Right kidney (tissue), 1 donor: Measurements from ENCODE around the gene ADGRA1.

Source experiments
- DNase-seq: peaks from one replicate; pipeline ENCODE4 v3.0.0-alpha.2; 2016

ADGRA1 gene

DNA sequence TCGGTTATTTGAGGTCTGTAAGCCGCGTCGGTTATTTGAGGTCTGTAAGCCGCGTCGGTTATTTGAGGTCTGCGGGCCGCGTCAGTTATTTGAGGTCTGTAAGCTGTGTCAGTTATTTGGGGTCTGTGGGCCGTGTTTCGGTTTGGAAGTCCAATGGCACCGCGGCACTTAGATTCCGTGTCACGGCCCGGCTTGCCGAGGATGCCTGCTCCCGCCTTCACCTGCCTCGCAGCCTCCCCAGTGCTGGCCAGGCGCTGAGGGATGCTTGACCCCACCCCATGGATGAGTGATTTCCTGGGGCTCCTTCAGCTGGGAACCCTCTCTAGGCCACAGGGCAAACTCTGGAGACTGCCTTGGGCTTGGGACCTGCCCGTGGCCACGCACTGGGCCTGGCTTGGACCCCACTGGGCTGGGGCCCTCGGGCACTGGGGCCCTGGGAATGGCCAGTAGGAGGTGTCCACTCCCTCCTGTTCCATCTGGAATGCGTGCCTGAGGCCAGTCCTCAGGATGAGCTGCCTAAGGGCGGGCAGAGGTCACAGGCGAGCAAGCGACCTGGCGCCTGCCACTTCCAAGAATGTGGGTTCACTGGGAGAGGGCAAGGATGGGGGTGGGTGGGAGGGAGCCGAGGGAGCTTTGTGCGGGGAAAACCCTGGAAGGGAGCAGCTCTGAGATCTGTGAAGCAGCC lies 25.6 kb downstream of the ADGRA1 start:
- DNase-seq = no peak

DNA sequence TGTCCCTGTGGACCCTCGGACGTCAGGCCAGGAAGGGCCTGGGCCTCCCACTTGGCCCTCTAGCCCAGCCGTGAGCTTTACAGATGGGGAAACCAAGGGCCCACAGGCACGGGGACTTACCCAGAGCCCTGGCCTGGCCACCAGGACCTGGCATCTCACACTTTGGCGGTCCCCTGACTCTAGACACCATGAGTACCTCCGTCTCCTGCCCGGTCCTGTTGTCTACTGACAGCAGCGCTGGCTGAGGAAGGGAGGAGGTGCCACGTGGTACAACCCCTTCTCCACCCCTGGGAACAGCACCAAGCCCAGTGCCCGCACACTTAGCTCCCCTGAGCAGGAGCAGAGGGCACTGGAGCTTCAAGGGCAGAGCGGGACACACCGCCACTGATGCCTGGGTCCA lies 26.1 kb downstream of the ADGRA1 start:
- DNase-seq = no peak

DNA sequence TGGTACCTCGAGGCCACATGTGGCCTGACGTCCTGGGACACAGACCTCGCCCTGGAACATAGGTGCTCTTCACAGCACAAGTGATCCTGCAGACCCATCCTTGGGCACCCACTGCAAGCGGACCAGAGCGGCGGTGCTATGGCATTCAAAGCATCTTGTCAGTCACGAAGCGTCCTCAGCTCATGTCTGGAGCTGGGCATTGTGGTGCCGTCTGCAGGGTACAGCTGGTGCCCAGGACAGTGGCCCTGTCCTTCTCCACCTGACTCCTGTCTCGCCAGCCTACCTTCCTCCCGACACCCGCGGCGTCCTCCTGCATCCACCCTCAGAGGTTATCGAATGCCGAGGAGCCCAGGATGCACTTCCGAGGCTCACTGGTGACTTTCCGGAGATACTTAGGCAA lies 26.5 kb downstream of the ADGRA1 start:
- DNase-seq = no peak

DNA sequence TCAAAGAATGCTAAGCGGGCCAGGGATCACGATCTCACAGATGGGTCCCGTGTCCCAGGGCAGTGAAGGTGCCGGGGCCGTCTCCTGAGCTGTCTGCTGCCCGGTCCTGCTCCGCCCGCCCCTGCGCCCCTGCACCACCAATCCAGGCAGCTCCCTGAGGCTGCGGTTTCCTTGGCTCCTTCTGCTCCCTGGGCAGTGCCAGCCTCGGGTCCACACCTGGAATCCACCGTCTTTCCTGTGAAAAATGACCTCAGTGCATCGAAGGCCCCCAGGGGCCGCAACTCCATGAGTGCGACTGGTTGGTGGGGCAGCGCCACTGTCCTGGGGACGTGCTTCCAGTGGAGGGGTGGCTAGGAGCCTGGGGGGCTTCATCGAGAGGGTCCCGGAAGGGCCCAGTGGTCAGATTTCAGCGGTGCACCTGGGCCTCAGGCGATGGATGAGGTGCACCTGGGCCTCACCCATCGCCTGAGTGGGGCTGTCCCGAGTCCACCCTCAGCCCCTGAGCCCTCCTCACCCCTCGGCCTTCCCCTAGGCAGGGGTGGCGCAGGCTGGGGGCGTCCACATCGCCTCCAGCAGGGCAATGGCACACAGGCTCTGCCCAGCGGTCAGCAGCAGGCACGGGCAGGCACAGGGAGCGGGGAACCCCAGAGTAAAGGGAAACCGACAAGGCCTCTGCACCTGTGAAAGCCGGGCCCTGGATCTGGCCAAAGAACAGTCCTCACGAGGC lies 27.2 kb downstream of the ADGRA1 start:
- DNase-seq = no peak

DNA sequence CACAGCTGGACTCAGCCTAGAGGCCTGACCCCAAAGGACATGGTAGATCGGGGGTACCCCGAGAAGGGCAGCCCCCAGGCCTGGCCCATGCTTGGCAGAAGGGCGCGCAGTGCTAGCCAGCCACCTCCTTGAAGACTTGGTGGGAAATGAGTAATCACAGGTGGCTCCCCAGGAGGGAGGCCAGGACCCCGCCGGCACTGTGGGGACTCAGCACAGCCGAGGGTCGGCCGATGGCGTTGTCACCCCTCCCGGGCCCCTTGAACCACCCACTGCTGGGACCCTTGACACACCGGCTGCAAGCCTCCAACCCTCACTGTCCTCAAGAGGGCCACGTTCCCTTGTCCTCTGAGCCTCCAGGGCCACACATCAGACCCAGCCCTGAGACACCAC lies 27.7 kb downstream of the ADGRA1 start:
- DNase-seq = no peak

DNA sequence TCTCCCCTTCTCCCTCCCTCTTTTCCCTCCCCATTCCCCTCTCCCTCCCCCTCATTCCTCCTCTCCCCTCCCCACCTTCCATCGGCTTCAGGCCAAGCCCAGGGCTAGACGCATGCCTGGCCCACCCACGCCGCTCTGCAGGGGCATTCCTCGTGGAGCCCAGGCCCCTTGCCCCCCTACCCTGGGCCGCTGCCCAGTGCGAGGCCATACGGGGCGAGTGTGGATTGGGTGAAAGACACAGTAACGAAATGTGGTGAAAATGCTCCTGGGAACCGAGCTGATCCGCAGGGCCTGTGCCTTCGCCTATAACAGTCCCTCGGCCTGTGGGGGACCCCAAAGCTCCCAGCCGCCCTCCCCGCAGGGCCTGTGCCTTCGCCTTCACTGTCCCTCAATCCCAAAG lies 28.3 kb downstream of the ADGRA1 start:
- no peak for DNase-seq

DNA sequence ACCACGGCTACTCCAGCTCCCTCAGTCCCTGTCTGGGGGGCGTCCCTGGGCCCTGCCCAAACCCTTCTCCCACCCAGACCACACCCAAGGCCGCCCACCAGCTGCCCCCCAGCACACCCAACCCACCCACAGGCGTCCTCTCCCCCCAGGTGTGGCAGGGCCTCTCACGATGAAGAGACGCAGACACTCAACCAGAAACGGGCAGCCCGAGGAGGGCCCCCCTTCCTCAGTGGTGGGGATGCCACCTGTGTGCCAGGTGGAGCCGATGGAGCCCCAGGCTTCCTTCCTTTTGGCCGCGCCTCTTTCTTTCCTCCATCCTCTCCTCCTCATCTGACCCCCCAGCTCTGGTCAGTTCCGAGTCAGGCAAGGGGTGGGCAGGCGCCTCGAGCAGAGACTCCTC lies 28.7 kb downstream of the ADGRA1 start:
- DNase-seq = no peak

DNA sequence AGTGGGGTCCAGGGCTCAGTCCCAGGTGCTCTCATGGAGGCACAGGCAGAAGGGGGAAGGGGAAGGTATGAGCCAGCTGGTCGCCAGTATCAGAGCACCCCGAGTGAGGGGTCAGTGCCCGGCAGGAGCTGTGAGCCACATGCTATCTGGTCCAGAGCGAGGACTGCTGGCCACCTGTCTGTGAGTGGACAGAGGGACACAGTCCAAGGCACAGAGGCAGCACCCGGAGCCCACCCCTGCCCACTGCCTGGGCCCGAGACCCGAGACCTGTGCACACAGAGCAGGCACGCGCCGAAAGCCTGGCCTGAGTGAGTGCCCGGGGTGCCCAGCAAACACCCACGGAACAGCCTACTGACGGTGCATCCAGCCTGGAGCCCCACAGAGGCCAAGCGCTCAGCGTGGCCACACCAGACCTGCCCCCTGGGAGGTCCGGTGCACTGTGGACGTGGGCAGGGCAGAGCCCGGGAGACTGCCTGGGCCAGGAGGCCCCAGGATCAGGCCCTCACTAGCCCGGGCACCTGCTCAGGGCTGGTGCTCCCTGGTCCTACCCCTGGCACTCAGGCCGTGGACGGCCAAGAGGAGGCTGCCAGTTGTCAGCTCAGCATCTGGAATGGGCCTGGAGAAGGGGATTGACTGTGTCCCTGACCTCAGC lies 29.4 kb downstream of the ADGRA1 start:
- no peak for DNase-seq

DNA sequence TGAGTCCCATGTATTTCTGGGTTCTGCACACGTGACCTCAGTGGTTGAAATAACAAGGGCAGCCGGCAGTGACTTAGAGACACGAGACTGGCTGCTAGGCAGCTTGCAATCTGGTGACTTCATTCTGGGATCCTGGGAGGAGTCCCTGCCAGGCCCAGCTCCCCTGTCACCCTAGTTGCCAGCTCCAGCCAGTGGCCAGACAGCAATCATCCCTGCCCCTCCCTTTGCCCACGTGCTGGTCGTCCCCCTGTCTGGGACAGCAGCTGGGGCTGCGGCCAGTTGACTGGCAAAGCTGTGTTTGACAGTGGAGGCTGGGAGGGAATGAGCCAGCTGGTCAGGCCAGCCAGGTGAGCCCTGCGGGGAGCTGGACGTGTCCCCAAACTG lies 30.0 kb downstream of the ADGRA1 start:
- DNase-seq = no peak

DNA sequence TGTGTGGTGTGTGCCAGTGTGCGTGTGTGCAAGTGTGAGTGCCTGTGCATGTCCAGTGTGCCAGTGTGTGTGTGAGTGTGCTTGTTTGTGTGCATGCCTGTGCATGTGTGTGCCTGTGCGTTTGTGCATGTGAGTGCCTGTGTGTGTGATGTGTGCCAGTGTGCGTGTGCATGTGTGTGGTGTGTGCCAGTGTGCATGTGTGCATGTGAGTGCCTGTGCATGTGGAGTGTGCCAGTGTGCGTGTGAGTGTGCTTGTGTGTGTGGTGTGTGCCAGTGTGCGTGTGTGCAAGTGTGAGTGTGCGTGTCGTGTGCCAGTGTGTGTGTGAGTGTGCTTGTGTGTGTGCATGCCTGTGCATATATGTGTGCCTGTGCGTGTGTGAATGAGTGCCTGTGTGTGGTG lies 33.8 kb downstream of the ADGRA1 start:
- DNase-seq = no peak

DNA sequence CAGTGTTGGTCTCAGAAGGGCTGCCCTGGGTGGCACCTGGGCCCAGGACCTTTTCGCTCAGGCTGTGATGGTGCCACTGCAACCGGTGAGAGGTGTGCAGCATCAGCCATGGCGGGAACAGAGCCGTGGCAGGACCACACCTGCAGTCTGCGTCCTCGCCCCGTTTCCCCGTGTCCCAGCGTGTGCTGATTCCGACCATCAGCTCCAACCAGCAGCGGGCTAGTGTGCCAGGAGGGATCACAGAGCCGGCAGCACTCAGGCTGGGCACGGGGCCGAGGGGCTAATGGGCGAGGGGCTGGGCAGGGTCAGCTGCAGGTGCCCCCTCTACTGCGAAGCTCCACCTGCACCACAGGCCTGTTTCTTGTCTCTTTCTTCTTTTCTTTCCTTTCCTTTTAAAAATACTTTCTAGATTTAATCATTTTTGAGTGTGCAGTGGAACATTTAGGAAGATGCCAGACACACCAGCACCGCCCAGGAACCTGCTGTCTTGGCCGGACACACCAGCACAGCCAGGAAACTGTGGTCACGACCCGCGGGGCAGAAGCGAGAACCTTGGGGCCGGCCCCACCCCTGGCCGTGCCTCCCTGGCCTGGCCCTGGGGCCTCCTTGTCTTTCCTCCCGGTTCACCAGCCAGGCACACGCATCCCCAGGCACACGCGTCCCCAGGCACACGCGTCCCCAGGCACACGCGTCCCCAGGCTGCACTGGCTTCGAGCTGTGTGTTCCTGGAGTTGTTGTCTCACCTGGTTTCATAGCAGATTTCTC lies 34.6 kb downstream of the ADGRA1 start:
- no peak for DNase-seq

DNA sequence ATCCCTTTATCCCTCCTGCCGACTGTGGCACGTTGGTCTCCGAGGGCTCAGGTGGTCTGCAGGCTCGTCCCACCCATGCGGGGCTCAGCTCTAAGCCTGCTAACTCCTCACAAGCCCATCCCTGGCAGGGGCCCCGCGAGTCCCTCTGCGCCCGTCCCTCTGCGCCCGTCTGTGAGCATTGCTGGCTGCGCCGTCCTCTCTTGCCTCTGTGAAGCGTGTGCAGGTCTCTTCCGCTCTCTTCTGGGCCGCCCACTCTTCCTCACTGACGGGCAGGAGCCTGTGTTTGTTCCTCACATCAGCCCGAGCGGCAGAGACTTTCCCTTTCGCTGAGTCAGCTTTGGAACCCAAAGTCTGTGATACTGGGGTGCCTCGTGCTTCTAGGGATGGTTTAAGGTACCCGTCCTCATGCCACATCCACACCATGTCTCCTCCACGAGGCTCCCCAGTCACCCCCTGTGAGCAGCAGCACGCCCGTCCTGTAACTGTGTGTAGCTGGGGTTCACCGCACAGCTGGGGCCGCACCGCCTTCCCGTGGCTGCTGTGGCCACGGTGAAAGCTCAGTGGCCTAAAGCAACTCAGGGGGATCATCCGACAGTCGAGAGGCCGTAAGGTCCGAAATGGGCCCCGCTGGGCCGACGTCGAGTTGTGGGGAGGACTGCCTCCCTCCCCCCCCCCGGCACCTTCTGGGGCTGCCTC lies 35.5 kb downstream of the ADGRA1 start:
- no peak for DNase-seq

DNA sequence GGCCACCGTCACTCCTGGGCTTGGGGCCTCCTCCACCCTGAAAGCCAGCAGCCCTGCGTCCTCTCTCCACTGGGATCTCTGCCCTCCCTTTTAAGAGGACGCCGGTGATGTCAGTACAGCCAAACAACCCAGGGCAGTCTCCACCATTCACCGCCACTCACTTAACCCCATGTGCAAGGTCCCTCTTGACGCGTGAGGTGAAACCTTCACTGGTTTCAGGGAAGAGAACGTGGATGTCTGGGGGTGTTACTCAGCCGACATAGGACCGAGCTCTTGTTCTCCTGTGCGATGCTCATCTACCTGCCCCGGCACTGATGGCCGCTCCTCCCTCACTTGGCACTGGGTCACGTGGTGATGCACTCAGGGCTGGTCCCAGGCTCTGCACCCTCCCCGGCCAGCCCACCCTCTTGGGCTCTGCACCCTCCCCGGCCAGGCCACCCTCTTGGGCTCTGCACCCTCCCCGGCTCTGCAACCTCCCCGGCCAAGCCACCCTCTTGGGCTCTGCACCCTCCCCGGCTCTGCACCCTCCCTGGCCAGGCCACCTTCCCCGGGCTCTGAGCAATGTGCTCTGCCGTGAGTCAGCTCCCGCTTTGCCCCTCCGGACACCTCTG lies 36.1 kb downstream of the ADGRA1 start:
- DNase-seq = no peak

DNA sequence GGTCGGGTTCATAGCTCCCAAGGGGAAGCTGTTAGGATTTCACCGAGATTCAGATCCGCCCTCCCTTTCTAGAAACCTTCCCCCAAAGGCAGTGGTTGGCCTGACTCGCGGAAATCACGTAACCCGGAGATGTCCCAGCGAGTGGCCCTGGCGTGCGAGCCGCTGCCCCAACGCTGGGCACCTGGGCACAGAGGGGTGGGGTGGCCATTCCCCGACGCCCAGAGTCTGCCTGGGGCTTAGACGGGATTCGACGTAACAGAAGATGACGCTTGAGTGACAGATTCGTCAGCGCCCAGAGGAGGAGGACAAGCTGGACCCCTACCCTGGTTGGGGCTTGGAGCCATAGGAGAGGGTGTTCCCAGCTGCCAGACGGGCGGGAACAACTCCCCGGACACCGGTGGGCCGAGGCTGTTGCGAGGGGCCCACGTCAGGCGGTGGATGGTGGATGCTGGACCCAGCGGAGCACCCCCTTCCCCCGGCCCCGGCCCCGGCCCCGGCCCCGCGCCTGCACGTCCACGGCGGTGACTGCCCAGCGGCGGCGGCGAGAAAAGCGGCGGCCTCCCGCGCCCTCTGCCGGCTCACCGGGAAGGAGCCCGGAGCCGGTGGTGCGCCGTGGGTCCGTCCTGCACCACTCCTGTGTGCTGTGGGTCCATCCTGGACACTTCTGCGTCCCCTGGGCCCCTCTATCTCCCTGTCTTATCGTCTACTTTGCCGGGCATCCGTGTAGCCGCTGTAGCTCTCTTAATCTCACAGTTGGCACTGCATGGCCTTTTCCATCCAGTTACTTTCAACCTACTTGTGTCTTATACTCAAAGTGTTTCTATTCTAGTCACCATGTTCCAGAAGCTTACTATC lies 36.9 kb downstream of the ADGRA1 start:
- peak; percentile 57 for DNase-seq

DNA sequence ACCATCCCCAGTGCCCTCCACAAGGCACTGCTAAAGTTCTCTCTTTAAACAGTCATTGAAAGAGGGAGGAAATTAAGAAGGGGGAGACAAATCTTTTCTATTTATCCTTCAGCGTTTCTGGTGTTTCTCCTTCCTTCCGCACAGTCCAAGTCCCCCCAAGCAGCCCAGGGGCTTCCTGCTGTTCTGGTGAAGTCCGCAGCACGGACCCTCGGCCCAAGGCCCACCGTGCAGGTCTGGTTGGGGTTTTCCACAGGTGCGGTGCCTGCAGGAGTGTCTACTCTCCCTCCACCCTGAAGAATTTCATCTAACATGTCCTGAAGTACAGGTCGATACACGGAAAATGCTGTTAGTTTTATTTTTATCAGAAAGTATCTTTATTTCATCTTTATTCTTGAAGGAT lies 38.2 kb downstream of the ADGRA1 start:
- DNase-seq = no peak

DNA sequence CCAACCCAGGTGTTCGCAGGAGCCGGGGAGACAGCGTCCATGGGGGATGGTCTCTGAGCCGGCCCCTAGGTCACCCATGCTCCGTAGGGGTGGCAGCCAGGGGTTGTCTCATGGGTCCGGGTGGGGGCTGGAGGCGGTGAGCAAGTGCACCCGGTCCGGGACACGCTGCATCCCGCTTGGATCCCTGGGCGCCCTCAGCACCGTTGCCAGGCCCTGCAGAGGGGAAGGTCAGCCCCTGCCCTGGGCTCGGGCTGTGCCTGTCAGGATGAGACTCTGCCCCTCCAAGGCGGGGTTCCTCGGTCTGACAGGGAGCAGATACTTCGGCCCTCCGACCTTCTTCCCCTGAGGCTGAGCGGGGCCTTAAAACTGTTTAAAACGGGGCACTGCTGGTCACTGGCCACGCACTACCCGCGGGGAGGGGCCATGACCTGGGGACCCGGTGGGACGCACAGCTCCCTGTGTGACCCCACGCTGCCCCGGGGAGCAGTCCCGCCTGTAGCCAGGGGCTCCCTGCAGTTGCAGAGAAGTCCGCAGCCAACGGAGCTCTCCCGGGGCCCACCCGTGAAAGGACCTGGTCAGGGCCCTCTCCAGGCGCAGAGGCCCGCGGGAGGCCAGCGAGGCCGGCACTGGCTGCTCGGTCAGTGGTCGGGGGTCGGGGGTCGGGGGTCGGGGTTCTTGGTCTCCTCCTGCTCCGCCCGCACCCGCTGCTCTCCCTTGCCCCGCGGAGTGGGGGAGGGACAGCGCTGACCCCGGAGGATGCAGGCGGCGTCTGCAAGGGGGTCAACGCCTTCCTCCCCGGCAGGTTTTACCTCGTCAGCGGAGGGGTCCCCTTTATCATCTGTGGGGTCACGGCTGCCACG lies 38.9 kb downstream of the ADGRA1 start:
- no peak for DNase-seq

DNA sequence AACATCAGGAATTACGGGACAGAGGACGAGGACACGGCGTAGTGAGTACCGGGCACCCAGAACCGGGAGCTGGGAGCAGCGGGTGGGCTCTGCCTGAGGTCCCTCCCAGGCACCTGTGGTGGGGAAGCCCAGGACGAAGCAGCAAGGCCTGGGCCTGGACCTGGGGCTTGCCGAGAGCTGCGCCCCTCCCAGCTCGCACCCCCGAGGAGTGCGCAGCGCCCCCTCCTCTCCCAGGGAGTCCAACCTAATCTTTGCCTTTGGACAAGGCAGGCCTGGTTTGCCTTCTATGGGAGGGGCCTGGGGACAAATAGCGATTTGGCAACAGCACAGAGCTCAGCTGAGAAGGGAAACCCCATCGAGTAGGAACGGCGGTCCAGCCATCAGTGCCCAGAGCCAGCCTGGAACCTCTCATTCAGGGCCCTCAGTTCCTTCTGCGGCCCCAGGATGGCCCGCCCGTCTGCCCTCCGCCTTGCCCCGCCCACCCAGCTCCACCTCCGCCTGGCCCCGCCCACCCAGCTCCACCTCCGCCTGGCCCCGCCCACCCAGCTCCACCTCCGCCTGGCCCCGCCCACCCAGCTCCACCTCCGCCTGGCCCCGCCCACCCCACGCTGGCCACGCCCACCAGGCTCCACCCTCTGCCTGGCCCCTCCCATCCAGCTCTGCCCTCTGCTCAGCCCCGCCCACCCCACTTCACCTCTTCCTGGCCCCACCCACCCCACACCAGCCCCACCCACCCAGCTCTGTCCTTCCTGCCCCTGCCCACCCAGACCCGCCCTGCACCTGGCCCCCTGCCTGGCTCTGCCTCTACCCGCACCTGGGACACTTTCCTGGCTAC lies 39.8 kb downstream of the ADGRA1 start:
- no peak for DNase-seq

DNA sequence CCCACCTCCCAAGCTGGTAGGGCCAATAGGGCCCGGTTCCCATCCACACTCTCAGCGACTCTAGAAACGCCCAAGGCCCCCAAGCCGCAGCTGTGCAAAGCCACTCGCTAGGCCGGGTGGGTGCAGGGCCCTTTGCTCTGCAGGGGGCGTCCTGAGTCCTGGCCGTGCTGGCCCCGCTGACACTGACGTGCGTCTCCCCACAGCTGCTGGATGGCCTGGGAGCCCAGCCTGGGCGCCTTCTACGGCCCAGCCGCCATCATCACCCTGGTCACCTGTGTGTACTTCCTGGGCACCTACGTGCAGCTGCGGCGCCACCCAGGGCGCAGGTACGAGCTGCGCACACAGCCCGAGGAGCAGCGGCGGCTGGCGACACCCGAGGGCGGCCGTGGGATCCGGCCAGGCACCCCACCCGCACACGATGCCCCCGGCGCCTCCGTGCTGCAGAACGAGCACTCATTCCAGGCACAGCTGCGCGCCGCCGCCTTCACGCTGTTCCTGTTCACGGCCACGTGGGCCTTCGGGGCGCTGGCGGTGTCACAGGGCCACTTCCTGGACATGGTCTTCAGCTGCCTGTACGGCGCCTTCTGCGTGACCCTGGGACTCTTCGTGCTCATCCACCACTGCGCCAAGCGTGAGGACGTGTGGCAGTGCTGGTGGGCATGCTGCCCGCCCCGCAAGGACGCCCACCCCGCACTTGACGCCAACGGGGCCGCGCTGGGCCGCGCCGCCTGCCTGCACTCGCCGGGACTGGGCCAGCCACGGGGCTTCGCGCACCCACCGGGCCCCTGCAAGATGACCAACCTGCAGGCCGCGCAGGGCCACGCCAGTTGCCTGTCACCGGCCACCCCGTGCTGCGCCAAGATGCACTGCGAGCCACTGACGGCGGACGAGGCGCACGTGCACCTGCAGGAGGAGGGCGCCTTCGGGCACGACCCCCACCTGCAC lies 40.7 kb downstream of the ADGRA1 start:
- no peak for DNase-seq
